HepG2 (cell line): ENCODE data around the gene TFPI. TPM values are rescaled to one million over a fixed set of nuclear protein-coding genes. Genes with fewer than 3 reads are reported as not detected.

Source experiments
- ATAC-seq: fragments of 200-7000 bp; cut with Tn5 transposase; 3 replicates; pipeline ENCODE4 v1.9.1; 2020; ENCODE audit warnings: mild to moderate bottlenecking, moderate library complexity
- BruUV-seq: library from RNA; stranded (reverse); fragments of 400-500 nt; replicated peaks from 2 replicates; lab custom pipeline; 2021; lab: Mats Ljungman, UMichigan
- CTCF ChIA-PET: fragments of 300-600 bp; formaldehyde crosslinking; extraction: SDS; loops from one replicate; lab custom pipeline; 2021; ENCODE audit warnings: low total read pairs, inconsistent platforms, low intra/inter-chr PET ratio; lab: Yijun Ruan, JAX
- POLR2A ChIA-PET: fragments of 350-600 bp; sonication (Branson Sonifier 250); formaldehyde crosslinking; loops from one replicate; lab custom pipeline; 2020; ENCODE audit warnings: antibody characterized with exemption, inconsistent platforms; lab: Yijun Ruan, JAX
- DNase-seq: peaks from one replicate; pipeline ENCODE4 v3.0.0-alpha.2; 2015; ENCODE audit warnings: low spot score
- FAIRE-seq: peaks from 3 replicates; lab custom pipeline; 2011; peaks lifted over from hg19 to GRCh38; lab: Jason Lieb, UNC
- H2AFZ ChIP-seq: one replicate; pipeline ENCODE4 v1.6.1; 2011; ENCODE audit warnings: low read length, inconsistent platforms
- H3K27ac ChIP-seq: fragments of 300-600 bp; 3 replicates; pipeline ENCODE4 v1.8.0; 2011; ENCODE audit warnings: mixed run types, mild to moderate bottlenecking, mixed read lengths, low read length, inconsistent platforms; ENCODE audit not compliant: insufficient read depth; ENCODE audit errors: extremely low read length
- H3K27me3 ChIP-seq, 2 experiments: fragments of 200-600 bp in 1 of 2; 2 replicates in 1 of 2; 3 replicates in 1 of 2; pipeline versions ENCODE4 v1.6.0 to v1.8.0; 2011; ENCODE audit warnings: low read length in 2 of 2, mild to moderate bottlenecking in 2 of 2, moderate library complexity in 2 of 2, inconsistent platforms in 1 of 2; ENCODE audit not compliant: insufficient read depth in 2 of 2, control insufficient read depth in 1 of 2
- H3K36me3 ChIP-seq, 2 experiments: fragments of 200-600 bp in 1 of 2; replicated peaks in 1 of 2; 2 replicates in 1 of 2; 3 replicates in 1 of 2; pipeline versions ENCODE4 v1.5.1 to v1.8.0; 2011; ENCODE audit warnings: low read length in 2 of 2, inconsistent platforms in 1 of 2; ENCODE audit not compliant: insufficient read depth in 2 of 2, control insufficient read depth in 1 of 2
- H3K4me1 ChIP-seq: 2 replicates; pipeline ENCODE4 v1.5.1; 2012; ENCODE audit warnings: low read length, inconsistent platforms; ENCODE audit not compliant: insufficient read depth
- H3K4me2 ChIP-seq: 2 replicates; pipeline ENCODE4 v1.6.0; 2011; ENCODE audit warnings: low read depth, low read length, inconsistent platforms
- H3K4me3 ChIP-seq, 3 experiments: fragments of 200-600 bp in 1 of 3; sonication (generic), shearing (Covaris generic) in 1 of 3; replicated peaks in 1 of 3; 2 replicates each; pipeline ENCODE4 v1.5.1; 2011 to 2016; ENCODE audit warnings: low read length in 3 of 3, inconsistent platforms in 2 of 3, low read depth in 2 of 3, mild to moderate bottlenecking in 2 of 3, control low read depth in 1 of 3, mixed read lengths in 1 of 3; ENCODE audit not compliant: insufficient read depth in 1 of 3
- H3K79me2 ChIP-seq: one replicate; pipeline ENCODE4 v1.6.1; 2011; ENCODE audit warnings: low read length, inconsistent platforms; ENCODE audit not compliant: insufficient read depth
- H3K9ac ChIP-seq: 2 replicates; pipeline ENCODE4 v1.6.0; 2011; ENCODE audit warnings: mild to moderate bottlenecking, low read depth, low read length, inconsistent platforms; ENCODE audit not compliant: insufficient read depth
- H3K9me3 ChIP-seq: 2 replicates; pipeline ENCODE4 v1.5.1; 2012; ENCODE audit warnings: mild to moderate bottlenecking, low read length
- H4K20me1 ChIP-seq: 2 replicates; pipeline ENCODE4 v1.6.0; 2011; ENCODE audit warnings: inconsistent platforms, mild to moderate bottlenecking, low read length, moderate library complexity; ENCODE audit not compliant: insufficient read depth
- BHLHE40 ChIP-seq: IDR thresholded peaks from 2 replicates; pipeline ENCODE4 v1.6.1; 2011; ENCODE audit warnings: low read length, improper control_type of control experiment
- CERS6 ChIP-seq: sonication (generic); formaldehyde crosslinking; IDR thresholded peaks from 2 replicates; pipeline ENCODE4 v1.5.0; 2020; ENCODE audit warnings: missing genetic modification reagents
- HMGXB4 ChIP-seq, 2 experiments: sonication (generic) in 1 of 2; formaldehyde crosslinking in 1 of 2; IDR thresholded peaks; 2 replicates each; pipeline versions ENCODE4 v1.4.0 to v1.6.1; 2018 to 2020; ENCODE audit warnings: missing genetic modification reagents in 2 of 2, borderline replicate concordance in 1 of 2, low read depth in 1 of 2, mild to moderate bottlenecking in 1 of 2, missing biosample characterization in 1 of 2
- POLR2AphosphoS5 ChIP-seq: IDR thresholded peaks from 2 replicates; pipeline ENCODE4 v1.6.1; 2012; ENCODE audit warnings: low read depth, low read length
- SMC3 ChIP-seq: IDR thresholded peaks from 2 replicates; pipeline ENCODE4 v1.6.1; 2011; ENCODE audit warnings: low read length, improper control_type of control experiment
- STAG1 ChIP-seq: sonication (generic); formaldehyde crosslinking; IDR thresholded peaks from 2 replicates; pipeline ENCODE4 v1.4.0; 2020; ENCODE audit warnings: missing genetic modification reagents
- THAP11 ChIP-seq: IDR thresholded peaks from 2 replicates; pipeline ENCODE4 v1.6.1; 2016; ENCODE audit warnings: missing biosample characterization, missing genetic modification reagents
- ZBTB25 ChIP-seq: IDR thresholded peaks from 2 replicates; pipeline ENCODE4 v1.6.1; 2018; ENCODE audit warnings: missing genetic modification reagents
- ZNF251 ChIP-seq: sonication (generic); formaldehyde crosslinking; IDR thresholded peaks from 2 replicates; pipeline ENCODE4 v1.9.0; 2021; ENCODE audit warnings: mild to moderate bottlenecking, missing genetic modification reagents
- ZNF281 ChIP-seq: sonication (generic); formaldehyde crosslinking; IDR thresholded peaks from 2 replicates; pipeline ENCODE4 v1.4.0; 2020; ENCODE audit warnings: missing genetic modification reagents, borderline replicate concordance
- ZNF850 ChIP-seq: sonication (generic); formaldehyde crosslinking; conservative IDR thresholded peaks from 2 replicates; pipeline ENCODE4 v1.9.0; 2021; ENCODE audit warnings: mild to moderate bottlenecking, missing genetic modification reagents
- WGBS: methylation state at CpG from one replicate; pipeline ENCODE4 v1.1.6; 2017; ENCODE audit warnings: low lambda C conversion rate; 5-methylcytosine and 5-hydroxymethylcytosine counted together
- in situ Hi-C: cut with HindIII; loops from 2 replicates; pipeline ENCODE4 v1.10.0; 2017; ENCODE audit warnings: low pct_unique_long_range_greater_than_20kb; ENCODE audit not compliant: extremely low pct_ligation_motif_present
- intact Hi-C: fragments of 100-400 bp; cut with micrococcal nuclease; formaldehyde crosslinking; loops from one replicate; pipeline ENCODE4 v1.10.0; 2022; ENCODE audit not compliant: unreplicated experiment
- polyA plus RNA-seq, 8 experiments: library from polyadenylated mRNA; depleted of rRNA in 3 of 8; stranded (reverse) in 7 of 8; unstranded in 1 of 8; fragments of >200 nt; fragmentation: Illumina TruSeq in 4 of 8; extraction: Trizol in 4 of 8; gene quantifications; 2 replicates each; pipeline versions ENCODE4 v1.2.1 to v1.2.3, GENCODE V29; 2011 to 2016; ENCODE audit warnings: low read depth in 4 of 8, missing spikeins in 1 of 8, mixed read lengths in 1 of 8; ENCODE audit not compliant: insufficient read depth in 1 of 8
- total RNA-seq, 5 experiments: library from RNA; depleted of rRNA; stranded (reverse); fragments of >200 nt; fragmentation: Illumina TruSeq; extraction: Trizol; gene quantifications; 2 replicates each; pipeline ENCODE4 v1.2.3, GENCODE V29; 2016; ENCODE audit warnings: low read depth in 1 of 5
- TF ChIP-seq, protein P1 (sequence below): sonication (generic); formaldehyde crosslinking; IDR thresholded peaks from 2 replicates; pipeline ENCODE4 v1.5.0; 2020; ENCODE audit warnings: missing genetic modification reagents

The TFPI gene
- total and polyA plus RNA-seq, 2 of the 13 experiments (the other 11 are each of a cell fraction or from before 2014, with no cell fraction given) = 301 to 436 TPM

- TF ChIP-seq ZNF281 = peak; percentile 29; the same call in 1 of the 2 replicates
- peak; percentile 34; the same call in 1 of the 2 replicates for TF ChIP-seq POLR2AphosphoS5
- TF ChIP-seq, protein P1, sequence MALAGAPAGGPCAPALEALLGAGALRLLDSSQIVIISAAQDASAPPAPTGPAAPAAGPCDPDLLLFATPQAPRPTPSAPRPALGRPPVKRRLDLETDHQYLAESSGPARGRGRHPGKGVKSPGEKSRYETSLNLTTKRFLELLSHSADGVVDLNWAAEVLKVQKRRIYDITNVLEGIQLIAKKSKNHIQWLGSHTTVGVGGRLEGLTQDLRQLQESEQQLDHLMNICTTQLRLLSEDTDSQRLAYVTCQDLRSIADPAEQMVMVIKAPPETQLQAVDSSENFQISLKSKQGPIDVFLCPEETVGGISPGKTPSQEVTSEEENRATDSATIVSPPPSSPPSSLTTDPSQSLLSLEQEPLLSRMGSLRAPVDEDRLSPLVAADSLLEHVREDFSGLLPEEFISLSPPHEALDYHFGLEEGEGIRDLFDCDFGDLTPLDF = no peak
- no peak for TF ChIP-seq ZNF251 (CRISPR knock-in tag)
- peak; percentile 43 for TF ChIP-seq STAG1
These were observed 53.5 kb downstream of the TFPI start (continued) for GRCh38 chr2:187500585-187501359.

- Histone ChIP-seq H3K9ac (no peak overlapping the region), H3K4me1 (peaks cover 44% of the 10 kb centered on the region), H3K4me2 (no peak overlapping the region), H4K20me1 (peaks cover 28% of the 10 kb centered on the region), H3K27me3 (no peaks in the 10 kb centered on the region), H3K36me3 (peaks cover 12 to 58% of the 10 kb centered on the region in 2 experiments), H2AFZ (no peak overlapping the region), H3K27ac (peak overlapping the region; percentile 45), H3K9me3 (no peaks in the 10 kb centered on the region), H3K79me2 (peaks cover 55% of the 10 kb centered on the region), H3K4me3 (no peak overlapping the region)
- WGBS = 73% methylated on average over 2 of the region's 2 CpGs
- ChIA-PET POLR2A (interaction anchor here (1.0 to 1.5 kb wide), 5 partner anchors 10 to 51 kb away, joined by 3 to 9 read pairs (median 5); no protein-coding TSS in a partner anchor), CTCF (interaction anchor here (0.8 to 7.2 kb wide), 5 partner anchors 41 to 343 kb away, joined by 3 to 258 read pairs (median 8); no protein-coding TSS in a partner anchor)
- DNase-seq (peak; percentile 66), ATAC-seq (peak; percentile 72), FAIRE-seq (no peak)
- in situ Hi-C loops (loop anchor here (5.0 to 10.0 kb wide), 2 partner anchors 77 to 345 kb away; no protein-coding TSS in a partner anchor), intact Hi-C loops (loop anchor here (1.0 to 2.0 kb wide), 3 partner anchors 51 to 343 kb away; no protein-coding TSS in a partner anchor)
- BruUV-seq = no TSS peak
- TF ChIP-seq CERS6 (CRISPR knock-in tag) = no peak
- TF ChIP-seq ZNF850 (CRISPR knock-in tag) = no peak
- 0 out of 2 replicates have a peak, but pooled peaks have one; percentile 18 for TF ChIP-seq THAP11 (CRISPR knock-in tag)
- 0 out of 4 replicates have a peak, but pooled peaks of 1 of the 2 experiments have one; percentile 42 for TF ChIP-seq HMGXB4 (CRISPR knock-in tag; IDR thresholded peaks at IDR 0.05; ENCODE audit: borderline replicate concordance in 1 of 2, low read depth in 1 of 2)
- TF ChIP-seq SMC3 = peak; percentile 99
- peak; percentile 72; the same call in 1 of the 2 replicates for TF ChIP-seq ZBTB25 (CRISPR knock-in tag)
- TF ChIP-seq BHLHE40 = peak; percentile 10; the same call in 1 of the 2 replicates
These were observed 54.2 kb downstream of the TFPI start for GRCh38 chr2:187499941-187500532.
